ENCODE results near the gene TBC1D2. TPM values are rescaled to one million over a fixed set of nuclear protein-coding genes. Genes with fewer than 3 reads are reported as not detected.

Gene TBC1D2

Small RNA genes within 50 kb of the gene (microRNA-seq; reads per million reads assigned to microRNA genes)
- not detected for gene MIR6854

Data from HL-60 (cell line).